ENCODE data around the gene DRD3.

Gene DRD3

DNA sequence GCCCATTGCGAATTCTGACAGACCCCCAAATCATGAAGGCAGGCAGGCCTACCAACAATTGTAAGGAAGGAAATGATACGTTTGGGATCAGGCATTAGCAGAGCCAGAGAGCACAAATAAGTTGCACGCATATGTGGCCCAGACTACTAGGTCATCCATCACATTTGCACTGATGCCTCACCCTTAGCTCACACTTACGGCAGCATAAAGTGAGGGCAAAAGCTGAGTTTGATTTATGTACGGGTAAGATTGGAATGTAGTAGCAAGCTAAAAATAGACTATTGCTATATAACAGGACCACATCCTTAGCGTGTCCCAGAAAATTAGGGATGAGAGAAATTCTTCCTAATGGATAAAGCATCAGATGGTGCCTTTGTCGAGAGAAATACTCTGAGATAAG, 63.7 kb downstream of the DRD3 start:
- peak; percentile 83 for DNase-seq

GRCh38 chr3:114114719-114115118, 64.1 kb downstream of the DRD3 start:
- DNase-seq: peak; percentile 26

DNA sequence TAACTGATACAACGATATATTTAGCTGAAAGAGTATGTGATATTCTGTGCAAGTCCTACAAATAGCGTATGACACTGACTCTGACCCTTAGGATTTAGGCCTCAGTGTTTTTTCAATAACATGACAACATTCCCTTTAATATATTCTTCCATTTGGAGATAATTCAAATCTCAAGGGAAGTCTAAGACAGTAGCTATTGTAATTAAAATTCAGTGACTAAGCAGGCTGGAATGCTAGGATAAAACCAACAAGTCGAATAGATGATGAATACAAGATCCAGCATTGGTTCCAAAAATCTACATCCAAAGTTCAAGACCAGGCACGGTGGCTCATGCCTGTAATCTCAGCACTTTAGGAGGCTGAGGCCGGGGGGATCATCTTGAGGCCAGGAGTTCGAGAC, 66.2 kb downstream of the DRD3 start:
- DNase-seq: peak; percentile 63

GRCh38 chr3:114111060-114111770, 67.6 kb downstream of the DRD3 start:
- no peak for DNase-seq

DNA sequence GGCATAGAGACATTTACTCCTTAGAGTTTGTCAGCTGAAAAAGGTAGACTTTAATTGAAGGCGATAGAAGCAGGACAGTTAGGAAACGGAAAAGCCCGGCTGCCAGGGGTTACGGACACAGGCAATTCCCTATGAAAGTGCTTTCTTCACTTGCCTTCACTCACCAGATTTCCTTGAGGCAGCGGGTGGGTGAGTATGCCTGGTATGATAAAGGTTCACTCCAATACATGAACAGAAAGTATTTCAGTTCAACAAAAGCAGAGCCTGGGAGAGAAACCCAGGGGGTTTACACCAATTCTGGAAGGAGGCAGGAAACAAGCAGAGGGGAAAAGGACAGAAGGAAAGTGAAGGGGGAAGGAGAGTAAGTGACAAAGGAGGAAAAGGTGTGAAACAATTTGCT, 68.4 kb downstream of the DRD3 start:
- no peak for DNase-seq

DNA sequence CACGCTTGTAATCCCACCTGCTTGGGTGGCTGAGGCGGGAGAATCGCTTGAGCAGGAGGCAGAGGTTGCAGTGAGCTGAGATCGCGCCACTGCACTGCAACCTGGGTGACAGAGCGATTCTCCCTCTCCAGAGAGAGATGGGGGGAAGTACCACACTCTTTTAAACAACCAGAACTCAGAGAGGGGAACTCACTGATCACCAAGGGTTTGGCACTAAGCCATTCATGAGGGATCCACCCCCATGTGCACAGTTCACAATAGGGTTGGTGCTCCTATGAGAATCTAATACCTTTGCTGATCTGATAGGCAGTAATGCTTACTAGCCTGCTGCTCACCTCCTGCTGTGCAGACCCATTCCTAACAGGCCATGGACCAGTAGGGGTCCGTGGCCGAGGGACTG, 70.7 kb downstream of the DRD3 start:
- DNase-seq: no peak

- DNase-seq: no peak
Observed at GRCh38 chr3:114104414-114104813, 74.4 kb downstream of the DRD3 start.

DNA sequence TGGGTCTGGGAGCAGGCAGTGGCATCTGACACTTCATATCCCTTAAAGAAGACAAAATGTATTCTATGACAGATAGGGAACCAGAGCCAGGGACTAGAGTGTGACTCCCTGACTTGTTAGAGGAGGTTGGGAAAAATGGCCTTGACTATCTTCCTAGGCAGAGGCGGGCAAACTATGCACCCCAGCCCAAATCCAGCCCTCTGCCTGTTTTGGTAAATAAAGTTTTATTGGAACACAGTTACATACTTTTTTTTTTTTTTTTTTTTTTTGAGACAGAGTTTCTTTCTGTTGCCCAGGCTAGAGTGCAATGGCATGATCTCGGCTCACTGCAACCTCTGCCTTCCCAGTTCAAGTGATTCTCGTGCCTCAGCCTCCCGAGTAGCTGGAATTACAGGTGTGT, 75.0 kb downstream of the DRD3 start:
- no peak for DNase-seq

GRCh38 chr3:114103181-114103580, 75.7 kb downstream of the DRD3 start:
- no peak for DNase-seq

GRCh38 chr3:114101101-114101500, 77.8 kb downstream of the DRD3 start:
- DNase-seq: no peak

DNA sequence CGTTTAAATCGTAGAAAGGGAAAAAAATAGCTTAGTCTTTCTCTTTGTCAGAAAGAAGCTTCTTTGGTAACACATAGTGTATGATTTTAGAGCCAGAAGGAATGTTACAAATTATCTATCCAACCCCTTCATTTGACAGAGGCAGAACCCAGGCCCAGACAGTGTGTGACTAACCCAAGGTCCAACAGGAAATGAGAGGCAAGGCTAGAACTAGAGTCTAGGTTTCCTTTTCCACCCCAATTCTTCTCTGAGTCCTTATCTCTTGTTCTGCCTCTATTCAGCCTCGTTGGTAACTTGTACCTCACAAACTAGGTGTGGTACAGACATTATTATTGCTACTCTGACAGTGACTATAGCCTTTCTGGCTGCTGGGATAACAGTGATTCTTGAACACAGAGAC, 83.1 kb downstream of the DRD3 start:
- no peak for DNase-seq

DNA sequence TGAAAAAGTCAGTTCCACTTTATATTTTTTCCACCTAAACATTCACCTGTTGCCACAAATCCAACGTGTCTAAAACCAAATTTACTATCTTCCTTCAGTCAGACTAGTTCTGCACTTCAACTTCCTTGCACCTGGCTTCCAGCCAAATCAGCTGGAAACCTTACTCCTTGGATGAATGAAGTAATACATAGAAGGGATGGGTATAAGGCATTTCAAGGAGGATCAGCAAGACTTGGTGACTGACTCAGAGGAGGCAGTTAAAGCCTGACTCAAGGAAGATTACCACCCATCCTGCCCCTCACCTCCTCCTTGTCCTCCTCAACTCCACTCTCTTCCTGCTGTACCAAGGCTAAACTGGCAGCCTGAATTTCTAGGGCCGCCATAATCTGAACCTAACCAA, 85.3 kb downstream of the DRD3 start:
- peak; percentile 80 for DNase-seq

GRCh38 chr3:114093016-114093380, 85.9 kb downstream of the DRD3 start:
- DNase-seq: no peak

- no peak for DNase-seq
Observed at GRCh38 chr3:114092151-114093015, 86.5 kb downstream of the DRD3 start.

GRCh38 chr3:114089675-114090074, 89.2 kb downstream of the DRD3 start:
- no peak for DNase-seq

GRCh38 chr3:114086356-114086755, 92.5 kb downstream of the DRD3 start:
- DNase-seq: no peak

DNA sequence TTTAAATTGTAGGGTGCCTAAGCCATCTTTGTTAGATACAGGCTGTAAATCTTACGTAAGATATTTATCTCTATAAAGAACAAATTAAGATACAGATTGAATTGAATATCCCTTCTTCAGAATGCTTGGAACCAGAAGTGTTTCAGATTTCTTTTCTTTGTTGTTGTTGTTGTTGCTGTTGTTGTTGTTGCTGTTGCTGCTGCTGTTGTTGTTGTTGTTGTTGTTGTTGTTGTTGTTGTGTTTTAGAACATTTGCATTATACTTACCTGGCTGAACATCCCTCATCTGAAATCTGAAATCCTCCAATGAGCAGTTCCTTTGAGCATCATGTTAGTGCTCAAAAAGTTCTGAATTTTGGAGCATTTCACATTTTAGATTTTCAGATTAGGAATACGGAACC, 95.7 kb downstream of the DRD3 start:
- no peak for DNase-seq

GRCh38 chr3:114081037-114081436, 97.8 kb downstream of the DRD3 start:
- peak; percentile 54 for DNase-seq

DNA sequence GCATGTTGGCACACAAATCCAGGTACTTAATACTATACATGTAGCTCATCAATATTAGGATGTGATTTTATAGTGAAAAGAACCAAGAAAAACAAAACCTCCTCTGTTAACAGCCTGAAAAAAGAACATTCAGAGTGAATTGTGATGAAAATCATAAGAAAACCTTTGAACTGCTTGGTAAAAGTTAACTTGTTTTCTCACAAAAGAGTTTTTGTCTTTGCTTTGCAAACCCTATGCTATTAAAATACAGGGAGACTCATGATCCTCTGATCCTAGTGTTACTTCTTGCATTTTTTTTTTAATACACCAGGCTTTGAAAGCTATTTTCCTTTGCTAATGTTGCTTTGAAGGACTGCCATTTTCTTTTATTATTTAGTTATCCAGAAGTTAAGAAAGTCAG, 98.7 kb downstream of the DRD3 start:
- DNase-seq: no peak

DNA sequence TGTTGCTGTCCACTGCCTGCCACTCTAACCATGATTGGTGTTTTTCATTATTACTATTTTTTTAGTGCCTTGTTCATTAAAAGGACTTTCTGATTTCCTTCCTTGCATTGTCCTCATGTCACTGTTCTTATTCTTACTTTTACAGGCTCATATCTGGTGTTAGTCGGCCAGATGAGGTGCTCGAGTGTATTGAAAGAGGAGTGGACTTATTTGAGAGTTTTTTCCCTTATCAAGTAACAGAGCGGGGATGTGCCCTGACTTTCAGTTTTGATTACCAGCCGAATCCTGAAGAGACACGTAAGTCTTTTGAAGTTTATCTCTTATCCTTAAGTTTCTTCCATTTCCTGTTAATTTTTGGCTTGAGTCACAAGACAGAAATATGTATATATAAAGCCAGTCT, 99.1 kb downstream of the DRD3 start:
- DNase-seq: no peak

DNA sequence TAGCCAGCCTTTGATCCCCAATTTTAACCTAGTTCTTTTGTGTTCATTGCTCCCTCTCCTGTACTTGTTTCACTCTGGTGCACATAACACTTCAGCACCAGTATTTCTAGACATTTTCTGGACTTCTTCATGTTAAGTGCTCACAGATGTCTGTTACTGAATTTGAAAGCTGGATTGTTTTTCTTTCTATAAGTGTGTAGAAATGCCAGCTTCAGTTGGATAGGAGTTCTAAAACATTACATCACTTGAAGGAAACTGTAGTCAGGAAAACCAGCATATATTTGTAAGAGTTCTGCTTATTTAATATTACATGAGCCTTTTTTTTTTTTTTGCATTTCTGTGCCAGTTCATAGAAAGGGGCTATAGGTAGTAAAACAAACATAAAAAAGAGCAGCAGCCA, 100.7 kb downstream of the DRD3 start:
- DNase-seq: no peak

Measured in fibroblast of upper back skin (primary cell).